ENCODE measurements around the gene CISD2.
"Not testable (repeated sequence)": the region's sequence is repeated elsewhere in the genome, so short reads cannot be mapped to it uniquely, and the experiment has no call there.

The CISD2 gene

GRCh38 chr4:102868781-102869568 lies at the start of gene CISD2:
CISD2 (plus strand) TSS chr4:102868992; CDS start chr4:102869085, 93 bp downstream.
- H3K4me3 ChIP-seq (ENCODE audit: low read depth, low read length): peak within 1 kb of the TSS; percentile 57
- TF ChIP-seq, protein P1, sequence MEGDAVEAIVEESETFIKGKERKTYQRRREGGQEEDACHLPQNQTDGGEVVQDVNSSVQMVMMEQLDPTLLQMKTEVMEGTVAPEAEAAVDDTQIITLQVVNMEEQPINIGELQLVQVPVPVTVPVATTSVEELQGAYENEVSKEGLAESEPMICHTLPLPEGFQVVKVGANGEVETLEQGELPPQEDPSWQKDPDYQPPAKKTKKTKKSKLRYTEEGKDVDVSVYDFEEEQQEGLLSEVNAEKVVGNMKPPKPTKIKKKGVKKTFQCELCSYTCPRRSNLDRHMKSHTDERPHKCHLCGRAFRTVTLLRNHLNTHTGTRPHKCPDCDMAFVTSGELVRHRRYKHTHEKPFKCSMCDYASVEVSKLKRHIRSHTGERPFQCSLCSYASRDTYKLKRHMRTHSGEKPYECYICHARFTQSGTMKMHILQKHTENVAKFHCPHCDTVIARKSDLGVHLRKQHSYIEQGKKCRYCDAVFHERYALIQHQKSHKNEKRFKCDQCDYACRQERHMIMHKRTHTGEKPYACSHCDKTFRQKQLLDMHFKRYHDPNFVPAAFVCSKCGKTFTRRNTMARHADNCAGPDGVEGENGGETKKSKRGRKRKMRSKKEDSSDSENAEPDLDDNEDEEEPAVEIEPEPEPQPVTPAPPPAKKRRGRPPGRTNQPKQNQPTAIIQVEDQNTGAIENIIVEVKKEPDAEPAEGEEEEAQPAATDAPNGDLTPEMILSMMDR (IDR thresholded peaks at IDR 0.05; ENCODE audit: borderline replicate concordance, insufficient read depth, low read depth, low read length): no peak

DNA sequence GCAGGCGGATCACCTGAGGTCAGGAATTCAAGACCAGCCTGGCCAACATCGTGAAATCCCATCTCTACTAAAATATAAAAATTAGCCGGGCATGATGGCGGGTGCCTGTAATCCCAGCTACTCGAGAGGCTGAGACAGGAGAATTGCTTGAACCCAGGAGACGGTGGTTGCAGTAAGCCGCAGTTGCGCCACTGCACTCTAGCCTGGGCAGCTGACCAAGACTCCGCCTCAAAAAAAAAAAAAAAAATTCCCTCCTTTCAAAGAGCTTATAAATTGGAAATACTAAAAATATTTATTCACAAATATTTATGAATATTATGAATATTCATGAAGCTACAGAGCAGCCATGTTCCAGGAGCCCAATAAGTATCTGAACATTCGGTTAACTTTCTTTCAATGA lies 49.7 kb upstream of the CISD2 start:
- not testable (repeated sequence) for H3K4me3 ChIP-seq (ENCODE audit: low read depth, low read length)

DNA sequence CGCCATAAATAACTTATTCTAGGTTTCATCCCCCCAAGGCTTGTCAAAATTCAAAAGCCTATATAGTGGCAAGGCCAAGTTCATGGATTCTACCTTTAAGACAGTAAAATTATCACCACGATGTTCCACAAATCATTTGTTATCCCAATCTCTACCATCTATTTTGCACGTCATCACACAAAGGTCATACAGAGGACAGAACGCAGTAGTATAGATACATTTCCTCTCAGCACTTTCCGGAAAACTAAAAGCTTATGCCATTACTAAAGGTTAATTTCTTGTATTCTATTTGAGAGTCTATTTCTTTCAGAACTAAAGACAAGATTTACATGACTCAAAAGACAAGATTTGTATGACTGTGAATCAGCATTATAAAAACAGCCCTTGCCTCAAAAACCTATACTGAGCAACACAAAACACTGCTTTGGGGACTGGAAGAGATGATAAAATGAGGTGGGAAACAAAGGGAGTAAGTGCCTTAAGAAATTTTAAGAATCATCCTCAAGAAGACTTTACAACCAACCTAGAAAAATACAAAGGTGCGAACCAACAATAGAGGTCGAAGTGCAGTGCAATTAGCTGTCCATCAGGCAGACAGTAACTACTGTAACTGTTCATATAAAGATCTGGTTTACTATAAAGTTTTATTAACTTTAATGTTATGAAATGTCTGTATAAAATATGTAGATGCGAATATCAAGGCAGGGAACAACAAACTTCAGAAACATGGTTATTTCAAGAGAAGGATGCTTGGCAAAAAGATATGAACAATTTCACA lies 49.0 kb upstream of the CISD2 start:
- H3K4me3 ChIP-seq (ENCODE audit: low read depth, low read length): no peak overlapping the region
- TF ChIP-seq, protein P1 (IDR thresholded peaks at IDR 0.05; ENCODE audit: borderline replicate concordance, insufficient read depth, low read depth, low read length): no peak

DNA sequence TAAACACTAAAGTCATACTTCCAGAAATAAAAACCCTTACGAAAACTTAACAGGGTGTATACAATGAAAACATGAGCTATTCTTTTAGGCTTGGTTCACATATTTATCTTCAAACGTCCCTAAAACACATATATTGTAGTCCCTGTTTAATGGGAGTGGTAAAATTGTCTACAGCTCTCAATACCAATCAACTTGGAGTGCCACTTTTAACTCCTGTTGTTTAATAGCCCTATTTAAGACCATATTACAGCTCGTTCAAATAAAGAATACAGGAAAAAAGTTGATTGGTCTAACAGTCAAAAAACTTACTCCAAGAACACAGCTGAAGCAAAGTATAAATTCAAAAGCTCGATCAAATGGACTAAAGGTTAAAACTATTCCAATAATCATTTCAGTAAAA lies 45.3 kb upstream of the CISD2 start:
- TF ChIP-seq, protein P1 (IDR thresholded peaks at IDR 0.05; ENCODE audit: borderline replicate concordance, insufficient read depth, low read depth, low read length): no peak
- no peak overlapping the region for H3K4me3 ChIP-seq (ENCODE audit: low read depth, low read length)

- H3K4me3 ChIP-seq (ENCODE audit: low read depth, low read length): no peak overlapping the region
- TF ChIP-seq, protein P1 (IDR thresholded peaks at IDR 0.05; ENCODE audit: borderline replicate concordance, insufficient read depth, low read depth, low read length): no peak
Measured at GRCh38 chr4:102823897-102824296, 44.9 kb upstream of the CISD2 start.

- TF ChIP-seq, protein P1 (IDR thresholded peaks at IDR 0.05; ENCODE audit: borderline replicate concordance, insufficient read depth, low read depth, low read length): no peak
- H3K4me3 ChIP-seq (ENCODE audit: low read depth, low read length): peak overlapping the region; percentile 100
Measured at GRCh38 chr4:102824398-102824797, 44.4 kb upstream of the CISD2 start.

- TF ChIP-seq, protein P1 (IDR thresholded peaks at IDR 0.05; ENCODE audit: borderline replicate concordance, insufficient read depth, low read depth, low read length): no peak
- H3K4me3 ChIP-seq (ENCODE audit: low read depth, low read length): peak overlapping the region; percentile 100
Measured at GRCh38 chr4:102825261-102826091, 43.3 kb upstream of the CISD2 start.
